IMR-90 (cell line): Measurements from ENCODE around the gene C1QTNF12. TPM values are rescaled to one million over a fixed set of nuclear protein-coding genes. Genes with fewer than 3 reads are reported as not detected.

Experiments used
- ATAC-seq: fragments of 200-7000 bp; cut with Tn5 transposase; 2 replicates; pipeline ENCODE4 v1.9.1; 2020; ENCODE audit warnings: low read depth, mild to moderate bottlenecking, moderate library complexity
- BruUV-seq: library from RNA; stranded (reverse); fragments of 400-500 nt; replicated peaks from 2 replicates; lab custom pipeline; 2021; lab: Mats Ljungman, UMichigan
- CTCF ChIA-PET: fragments of 300-600 bp; formaldehyde crosslinking; extraction: SDS; loops from one replicate; lab custom pipeline; 2021; ENCODE audit warnings: antibody characterized with exemption; lab: Yijun Ruan, JAX
- POLR2A ChIA-PET: fragments of 300-600 bp; sonication (Branson Sonifier 250); formaldehyde crosslinking; loops from one replicate; lab custom pipeline; 2022; ENCODE audit warnings: antibody characterized with exemption; ENCODE audit not compliant: unreplicated experiment; lab: Charles Lee
- DNase-seq: peaks from one replicate; pipeline ENCODE4 v3.0.0; 2013
- H2AFZ ChIP-seq: replicated peaks from 2 replicates; pipeline ENCODE3; 2013; ENCODE audit warnings: low read length, mild to moderate bottlenecking; ENCODE audit not compliant: poor library complexity
- H2AK5ac ChIP-seq: 2 replicates; pipeline ENCODE4 v1.6.1; 2013; ENCODE audit warnings: low read depth, low read length, inconsistent platforms
- H2AK9ac ChIP-seq: replicated peaks from 2 replicates; pipeline ENCODE3; 2013; ENCODE audit warnings: mild to moderate bottlenecking, low read depth, low read length, moderate library complexity; ENCODE audit not compliant: poor library complexity
- H2BK120ac ChIP-seq: 2 replicates; pipeline ENCODE4 v1.6.1; 2013; ENCODE audit warnings: low read depth, low read length, inconsistent platforms
- H2BK15ac ChIP-seq: 3 replicates; pipeline ENCODE4 v1.6.1; 2013; ENCODE audit warnings: low read depth, low read length, inconsistent platforms
- H2BK20ac ChIP-seq: 2 replicates; pipeline ENCODE4 v1.6.1; 2013; ENCODE audit warnings: low read depth, mild to moderate bottlenecking, inconsistent platforms, low read length, moderate library complexity
- H2BK5ac ChIP-seq: 2 replicates; pipeline ENCODE4 v1.6.1; 2013; ENCODE audit warnings: mild to moderate bottlenecking, low read depth, low read length, inconsistent platforms; ENCODE audit not compliant: poor library complexity, severe bottlenecking
- H3K14ac ChIP-seq: replicated peaks from 2 replicates; pipeline ENCODE4 v1.6.1; 2013; ENCODE audit warnings: low read depth, low read length, inconsistent platforms
- H3K18ac ChIP-seq: 2 replicates; pipeline ENCODE4 v1.6.1; 2013; ENCODE audit warnings: low read depth, low read length, control low read depth
- H3K23ac ChIP-seq: 2 replicates; pipeline ENCODE4 v1.6.1; 2013; ENCODE audit warnings: low read depth, low read length, inconsistent platforms
- H3K27ac ChIP-seq: 2 replicates; pipeline ENCODE4 v1.5.1; 2013; ENCODE audit warnings: mild to moderate bottlenecking, control low read depth, low read length; ENCODE audit not compliant: insufficient read depth
- H3K27me3 ChIP-seq: 2 replicates; pipeline ENCODE4 v1.6.1; 2013; ENCODE audit warnings: low read length; ENCODE audit not compliant: control insufficient read depth, insufficient read depth
- H3K36me3 ChIP-seq: 2 replicates; pipeline ENCODE4 v1.6.1; 2013; ENCODE audit warnings: low read length, mixed read lengths; ENCODE audit not compliant: control insufficient read depth, insufficient read depth
- H3K4ac ChIP-seq: 2 replicates; pipeline ENCODE4 v1.6.1; 2013; ENCODE audit warnings: low read depth, low read length, inconsistent platforms
- H3K4me1 ChIP-seq: 2 replicates; pipeline ENCODE4 v1.6.1; 2013; ENCODE audit warnings: low read length, mixed read lengths; ENCODE audit not compliant: control insufficient read depth, insufficient read depth
- H3K4me2 ChIP-seq: 2 replicates; pipeline ENCODE4 v1.6.1; 2013; ENCODE audit warnings: low read depth, mild to moderate bottlenecking, control low read depth, low read length, moderate library complexity
- H3K4me3 ChIP-seq: 2 replicates; pipeline ENCODE4 v1.5.1; 2013; ENCODE audit warnings: low read depth, mild to moderate bottlenecking, control low read depth, low read length, moderate library complexity; ENCODE audit not compliant: insufficient read depth
- H3K56ac ChIP-seq: 2 replicates; pipeline ENCODE4 v1.6.1; 2013; ENCODE audit warnings: low read length, inconsistent platforms; ENCODE audit not compliant: insufficient read depth; ENCODE audit errors: extremely low read depth
- H3K79me1 ChIP-seq, 2 experiments: 2 replicates each; pipeline ENCODE4 v1.6.1; 2013; ENCODE audit warnings: low read length in 2 of 2, inconsistent platforms in 1 of 2, low read depth in 1 of 2
- H3K9ac ChIP-seq: 2 replicates; pipeline ENCODE4 v1.6.1; 2013; ENCODE audit warnings: low read depth, low read length, control low read depth
- H3K9me1 ChIP-seq: 2 replicates; pipeline ENCODE4 v1.6.1; 2013; ENCODE audit warnings: low read length, inconsistent platforms; ENCODE audit not compliant: insufficient read depth
- H3K9me3 ChIP-seq: 2 replicates; pipeline ENCODE4 v1.6.1; 2013; ENCODE audit warnings: low read length; ENCODE audit not compliant: control insufficient read depth, insufficient read depth
- H4K20me1 ChIP-seq: 2 replicates; pipeline ENCODE4 v1.6.1; 2013; ENCODE audit warnings: low read length, inconsistent platforms; ENCODE audit not compliant: insufficient read depth
- H4K5ac ChIP-seq: 2 replicates; pipeline ENCODE4 v1.6.1; 2013; ENCODE audit warnings: mild to moderate bottlenecking, low read depth, low read length, control low read depth
- H4K8ac ChIP-seq, 2 experiments: 2 replicates each; pipeline ENCODE4 v1.6.1; 2013; ENCODE audit warnings: low read depth in 2 of 2, low read length in 2 of 2, control low read depth in 1 of 2, inconsistent platforms in 1 of 2
- H4K91ac ChIP-seq: 2 replicates; pipeline ENCODE4 v1.6.1; 2013; ENCODE audit warnings: low read depth, low read length, inconsistent platforms; ENCODE audit not compliant: insufficient read depth
- CHD1 ChIP-seq: IDR thresholded peaks from 2 replicates; pipeline ENCODE4 v1.6.1; 2012; ENCODE audit warnings: low read depth, low read length, improper control_type of control experiment
- RFX5 ChIP-seq: IDR thresholded peaks from 2 replicates; pipeline ENCODE4 v1.8.0; 2012; ENCODE audit warnings: low read depth, mild to moderate bottlenecking, low read length, moderate library complexity
- WGBS, 2 experiments: methylation state at CpG; one replicate each; pipeline versions ENCODE4 v1.1.5 to v1.1.7; 2013; ENCODE audit warnings: missing lambda C conversion rate in 2 of 2; ENCODE audit not compliant: insufficient read length in 1 of 2; ENCODE audit errors: extremely low coverage in 2 of 2; 5-methylcytosine and 5-hydroxymethylcytosine counted together
- dilution Hi-C: fragments of 300-500 bp; cut with HindIII; formaldehyde crosslinking; loops from one replicate; pipeline ENCODE4 v1.14.3; 2018; ENCODE audit warnings: low sequenced_read_pairs; ENCODE audit not compliant: unreplicated experiment
- in situ Hi-C: fragments of 300-500 bp; cut with MboI; formaldehyde crosslinking; loops from 3 replicates; pipeline ENCODE4 v1.14.3; 2019; ENCODE audit warnings: low sequenced_read_pairs, inconsistent platforms, mixed read lengths
- intact Hi-C: fragments of 100-400 bp; cut with micrococcal nuclease; formaldehyde crosslinking; loops from 2 replicates; pipeline ENCODE4 v1.10.0; 2022
- polyA plus RNA-seq, 3 experiments: library from polyadenylated mRNA; depleted of rRNA; stranded (reverse); fragments of >200 nt; gene quantifications; 2 replicates each; pipeline ENCODE4 v1.2.3, GENCODE V29; 2012; ENCODE audit warnings: low replicate concordance in 1 of 3
- total RNA-seq: library from RNA; depleted of rRNA; stranded (reverse); fragments of >200 nt; gene quantifications from 2 replicates; pipeline ENCODE4 v1.2.3, GENCODE V29; 2012

The C1QTNF12 gene
- total and polyA plus RNA-seq, 2 of the 4 experiments (the other 2 are of a cell fraction) = 0.36 to 1.1 TPM

- no peak overlapping the region for H2BK120ac ChIP-seq
- no peaks in the 10 kb centered on the region; the same call in 1 of the 2 replicates for H3K4me1 ChIP-seq
- peaks cover 13% of the 10 kb centered on the region for H4K20me1 ChIP-seq
- DNase-seq (no peak), ATAC-seq (0 out of 2 replicates have a peak, but pooled peaks have one; percentile 2)
- no peak overlapping the region for H4K91ac ChIP-seq
- no peak overlapping the region for H3K18ac ChIP-seq
- H2BK5ac ChIP-seq = no peak overlapping the region
- no peak overlapping the region for H2AFZ ChIP-seq
- H2AK9ac ChIP-seq = peak overlapping the region; percentile 45
- no peak overlapping the region for H3K27ac ChIP-seq
- no peaks in the 10 kb centered on the region for H3K27me3 ChIP-seq
- WGBS, 2 experiments = 54% methylated on average over 22 of the region's 28 CpGs; no CpG with 5 or more reads in 1 of the 2 experiments
- intact Hi-C loops (no loop called here), in situ Hi-C loops (no loop called here), dilution Hi-C loops (no loop called here)
- H3K9me1 ChIP-seq = no peaks in the 10 kb centered on the region
- no peak overlapping the region for H3K23ac ChIP-seq
- CTCF ChIA-PET = interaction anchor here (1.4 to 1.5 kb wide), 2 partner anchors 9 to 168 kb away, joined by 3 read pairs; no protein-coding TSS in a partner anchor
- H3K79me1 ChIP-seq = no peaks in the 10 kb centered on the region
- H3K4me2 ChIP-seq = no peak overlapping the region
- no peak overlapping the region for H3K56ac ChIP-seq
- H2AK5ac ChIP-seq = no peak overlapping the region
- H3K4me3 ChIP-seq = no peak overlapping the region
- H3K14ac ChIP-seq = no peak overlapping the region
- no peak overlapping the region for H3K4ac ChIP-seq
- H3K9me3 ChIP-seq = no peaks in the 10 kb centered on the region
- H3K9ac ChIP-seq = no peak overlapping the region
- BruUV-seq = no TSS peak
- H3K36me3 ChIP-seq = peaks cover 23% of the 10 kb centered on the region
- H4K5ac ChIP-seq = no peak overlapping the region
- TF ChIP-seq CHD1 (no peak), RFX5 (no peak)
- H4K8ac ChIP-seq = no peak overlapping the region
- POLR2A ChIA-PET = no interaction called here
- no peak overlapping the region for H2BK20ac ChIP-seq
- H2BK15ac ChIP-seq = no peak overlapping the region
Measured at GRCh38 chr1:1291023-1291528, 44.6 kb upstream of the C1QTNF12 start.
